Omental fat pad (tissue), 4 donors: ENCODE data around the gene EN1. TPM values are rescaled to one million over a fixed set of nuclear protein-coding genes. Genes with fewer than 3 reads are reported as not detected.

Experiments used
- ATAC-seq: fragments of 150-250 bp; one replicate; pipeline ENCODE4 v1.9.1; 2016; ENCODE audit warnings: mild to moderate bottlenecking, moderate library complexity; ENCODE audit not compliant: low FRiP score
- DNase-seq: peaks from one replicate; pipeline ENCODE4 v3.0.0-alpha.2; 2019; ENCODE audit warnings: low spot score
- CTCF ChIP-seq, 3 donors: fragments of 450-650 bp; IDR thresholded peaks; one replicate each; pipeline ENCODE4 v1.5.1; 2016 to 2017; ENCODE audit warnings: antibody characterized with exemption in 3 of 3, mild to moderate bottlenecking in 3 of 3, moderate library complexity in 2 of 3
- total RNA-seq, 4 donors: library from RNA; depleted of rRNA; stranded (reverse); fragments of >200 nt; gene quantifications; one replicate each; pipeline ENCODE4 v1.1.0, GENCODE V29; 2016

The EN1 gene
- total RNA-seq, 4 donors from 2014 or later: 0.28 to 1.9 (median 0.61) TPM

GRCh38 chr2:118851650-118852049 is 4.2 kb upstream of the EN1 start:
- no peak for DNase-seq
- TF ChIP-seq CTCF (IDR thresholded peaks at IDR 0.05): no peak
- no peak for ATAC-seq

- DNase-seq (no peak), ATAC-seq (no peak)
- no peak for TF ChIP-seq CTCF (IDR thresholded peaks at IDR 0.05)
Observed at GRCh38 chr2:118850901-118851415, 3.5 kb upstream of the EN1 start.

GRCh38 chr2:118850168-118850900 is 2.9 kb upstream of the EN1 start:
- ATAC-seq (no peak), DNase-seq (no peak)
- no peak for TF ChIP-seq CTCF (IDR thresholded peaks at IDR 0.05)

GRCh38 chr2:118849226-118850167 is 2.0 kb upstream of the EN1 start:
- no peak for DNase-seq
- ATAC-seq: no peak

GRCh38 chr2:118848381-118849225 is 1.2 kb upstream of the EN1 start:
- ATAC-seq: no peak
- DNase-seq: no peak
- no peak for TF ChIP-seq CTCF (IDR thresholded peaks at IDR 0.05)

More at GRCh38 chr2:118849226-118850167, 2.0 kb upstream of the EN1 start:
- TF ChIP-seq CTCF (IDR thresholded peaks at IDR 0.05): no peak

GRCh38 chr2:118847762-118848172 is 319 bp upstream of the EN1 start:
- TF ChIP-seq CTCF (IDR thresholded peaks at IDR 0.05): no peak
- DNase-seq: no peak
- no peak for ATAC-seq
